HEK293 (cell line): ENCODE measurements around the gene AVPR1B.

Experiments used
- ZNF639 ChIP-seq: fragments of 450-650 bp; formaldehyde crosslinking; IDR thresholded peaks from 2 replicates; pipeline ENCODE4 v1.5.1; 2016; ENCODE audit warnings: missing biosample characterization, missing genetic modification characterization
- ZNF701 ChIP-seq: fragments of 450-650 bp; formaldehyde crosslinking; IDR thresholded peaks from 2 replicates; pipeline ENCODE4 v1.5.1; 2016; ENCODE audit warnings: missing biosample characterization, missing genetic modification characterization
- TF ChIP-seq, protein P1 (sequence below): fragments of 450-650 bp; formaldehyde crosslinking; IDR thresholded peaks from 2 replicates; pipeline ENCODE4 v1.5.1; 2016; ENCODE audit warnings: missing biosample characterization, missing genetic modification characterization

The AVPR1B gene

DNA sequence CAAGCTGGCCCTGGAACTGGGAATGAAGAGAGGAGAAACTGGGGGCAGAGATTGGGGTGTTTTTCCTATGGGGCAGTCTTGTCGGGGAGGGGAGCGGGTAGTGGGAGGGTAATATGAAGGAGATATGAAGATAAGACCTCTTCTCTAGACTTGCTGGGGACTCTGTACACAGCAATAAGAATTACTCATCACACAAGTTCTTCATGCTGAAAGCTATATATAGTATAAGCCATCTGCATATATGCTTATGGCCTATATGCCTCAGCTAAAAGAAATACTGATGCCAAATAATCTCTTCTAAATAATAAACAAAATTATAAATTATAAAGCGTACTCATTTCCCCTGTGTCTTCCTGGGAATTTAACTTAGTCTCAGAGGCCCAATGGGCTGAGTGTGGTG lies 56.3 kb downstream of the AVPR1B start (continued):
- TF ChIP-seq ZNF639 (tag by site-specific recombination) (no peak), ZNF701 (tag by site-specific recombination) (no peak)
- TF ChIP-seq, protein P1, sequence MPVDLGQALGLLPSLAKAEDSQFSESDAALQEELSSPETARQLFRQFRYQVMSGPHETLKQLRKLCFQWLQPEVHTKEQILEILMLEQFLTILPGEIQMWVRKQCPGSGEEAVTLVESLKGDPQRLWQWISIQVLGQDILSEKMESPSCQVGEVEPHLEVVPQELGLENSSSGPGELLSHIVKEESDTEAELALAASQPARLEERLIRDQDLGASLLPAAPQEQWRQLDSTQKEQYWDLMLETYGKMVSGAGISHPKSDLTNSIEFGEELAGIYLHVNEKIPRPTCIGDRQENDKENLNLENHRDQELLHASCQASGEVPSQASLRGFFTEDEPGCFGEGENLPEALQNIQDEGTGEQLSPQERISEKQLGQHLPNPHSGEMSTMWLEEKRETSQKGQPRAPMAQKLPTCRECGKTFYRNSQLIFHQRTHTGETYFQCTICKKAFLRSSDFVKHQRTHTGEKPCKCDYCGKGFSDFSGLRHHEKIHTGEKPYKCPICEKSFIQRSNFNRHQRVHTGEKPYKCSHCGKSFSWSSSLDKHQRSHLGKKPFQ (tag by site-specific recombination) = no peak
